ENCODE measurements around the gene BFAR.
"Not testable (repeated sequence)": the region's sequence is repeated elsewhere in the genome, so short reads cannot be mapped to it uniquely, and the experiment has no call there.

Gene BFAR

DNA sequence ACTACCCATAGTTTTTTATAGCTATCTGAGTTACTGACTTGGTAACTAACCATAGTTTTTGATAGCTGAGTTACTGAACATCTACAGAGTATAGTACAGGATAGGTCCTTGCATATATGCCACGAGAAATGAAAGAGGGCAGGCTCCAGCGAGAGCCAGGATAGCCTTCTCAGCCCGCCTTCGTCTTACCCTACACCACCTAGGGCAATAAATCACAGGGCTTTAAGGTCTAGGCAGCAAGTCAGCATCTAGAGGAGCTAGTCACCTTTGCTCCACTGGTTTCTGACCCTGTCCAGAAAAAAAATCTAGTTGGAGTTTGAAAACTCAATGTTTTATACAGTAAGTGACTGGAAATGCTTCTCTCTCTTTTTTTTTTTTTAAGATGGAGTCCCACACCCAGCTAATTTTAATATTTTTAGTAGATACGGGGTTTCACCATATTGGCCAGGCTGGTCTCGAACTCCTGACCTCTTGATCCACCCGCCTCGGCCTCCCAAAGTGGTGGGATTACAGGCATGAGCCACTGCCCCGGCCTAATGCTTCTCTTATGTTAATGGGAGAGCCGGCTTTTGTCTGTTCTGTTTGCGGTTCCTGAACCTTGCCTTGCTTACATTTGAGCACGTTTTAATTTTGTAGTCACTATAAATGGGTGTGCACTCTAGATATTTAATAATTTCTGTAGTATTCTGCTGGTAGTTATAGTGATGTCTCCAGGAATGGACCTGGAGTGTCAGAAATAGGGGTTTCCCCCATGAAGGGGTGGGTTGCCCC lies 2.8 kb downstream of the BFAR start:
- no peak for DNase-seq (ENCODE audit: low read depth, low spot score)
- H3K27ac ChIP-seq: peak overlapping the region; percentile 54

DNA sequence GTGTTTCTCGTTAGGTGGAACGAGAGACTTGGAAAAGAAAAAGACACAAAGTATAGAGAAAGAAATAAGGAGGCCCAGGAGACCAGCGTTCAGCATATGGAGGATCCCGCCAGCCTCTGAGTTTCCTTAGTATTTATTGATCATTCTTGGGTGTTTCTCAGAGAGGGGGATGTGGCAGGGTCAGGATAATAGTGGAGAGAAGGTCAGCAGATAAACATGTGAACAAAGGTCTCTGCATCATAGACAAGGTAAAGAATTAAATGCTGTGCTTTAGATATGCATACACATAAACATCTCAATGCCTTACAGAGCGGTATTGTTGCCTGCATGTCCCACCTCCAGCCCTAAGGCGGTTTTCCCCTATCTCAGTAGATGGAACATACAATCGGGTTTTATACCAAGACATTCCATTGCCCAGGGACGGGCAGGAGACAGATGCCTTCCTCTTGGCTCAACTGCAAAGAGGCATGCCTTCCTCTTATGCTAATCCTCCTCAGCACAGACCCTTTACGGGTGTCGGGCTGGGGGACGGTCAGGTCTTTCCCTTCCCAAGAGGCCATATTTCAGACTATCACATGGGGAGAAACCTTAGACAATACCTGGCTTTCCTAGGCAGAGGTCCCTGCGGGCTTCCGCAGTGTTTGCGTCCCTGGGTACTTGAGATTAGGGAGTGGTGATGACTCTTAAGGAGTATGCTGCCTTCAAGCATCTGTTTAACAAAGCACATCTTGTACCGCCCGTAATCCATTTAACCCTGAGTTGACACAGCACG lies 3.6 kb downstream of the BFAR start:
- DNase-seq (ENCODE audit: low read depth, low spot score): not testable (repeated sequence)
- H3K27ac ChIP-seq: peak overlapping the region; percentile 54

DNA sequence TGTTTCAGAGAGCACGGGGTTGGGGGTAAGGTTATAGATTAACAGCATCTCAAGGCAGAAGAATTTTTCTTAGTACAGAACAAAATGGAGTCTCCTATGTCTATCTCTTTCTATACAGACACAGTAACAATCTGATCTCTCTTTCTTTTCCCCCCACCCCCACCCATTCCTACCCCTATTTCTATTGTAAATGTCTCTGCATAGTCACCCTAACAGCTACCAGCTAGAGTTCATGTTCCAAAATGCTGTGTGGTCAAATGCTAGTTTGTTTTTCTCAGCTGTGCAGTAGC lies 4.1 kb downstream of the BFAR start:
- DNase-seq (ENCODE audit: low read depth, low spot score): not testable (repeated sequence)
- peak overlapping the region; percentile 54 for H3K27ac ChIP-seq

DNA sequence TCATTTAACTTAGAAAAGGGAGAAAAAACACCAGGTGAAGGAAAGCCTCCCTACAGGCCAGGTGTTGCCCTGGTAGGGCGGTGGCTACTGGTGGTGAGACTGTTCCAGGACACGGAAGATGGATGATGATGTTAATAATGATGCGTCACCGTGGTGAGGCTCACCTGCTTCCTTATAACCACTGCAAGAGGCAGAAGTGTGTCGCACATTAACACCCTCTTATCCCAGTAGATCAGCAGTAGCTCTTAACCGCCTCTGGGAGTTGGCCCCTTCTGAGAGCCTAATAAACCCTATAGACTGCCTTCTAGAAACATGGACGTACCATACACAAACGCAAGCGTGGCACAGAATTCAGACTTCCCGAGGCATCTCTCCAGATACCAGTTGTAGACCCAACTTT lies 7.8 kb downstream of the BFAR start:
- H3K27ac ChIP-seq: peak overlapping the region; percentile 42
- DNase-seq (ENCODE audit: low read depth, low spot score): no peak

DNA sequence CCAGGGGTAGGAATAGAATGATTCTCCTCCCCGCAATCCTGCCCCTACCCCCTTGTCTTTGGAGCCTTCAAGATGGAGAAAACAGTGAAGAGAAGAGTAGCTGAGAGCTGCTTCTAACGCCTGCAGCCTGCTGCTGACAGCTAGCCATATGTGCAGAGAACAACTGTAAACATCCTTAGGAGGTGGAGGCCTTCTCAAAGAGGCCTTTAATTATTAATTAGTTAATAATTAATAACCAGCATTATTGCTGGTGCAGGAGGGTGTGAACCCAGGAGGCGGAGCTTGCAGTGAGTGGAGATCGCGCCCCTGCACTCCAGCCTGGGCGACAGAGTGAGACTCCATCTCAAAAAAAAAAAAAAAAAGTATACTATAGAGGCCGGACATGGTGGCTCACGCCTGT lies 8.5 kb downstream of the BFAR start:
- no peak for DNase-seq (ENCODE audit: low read depth, low spot score)
- H3K27ac ChIP-seq: peak overlapping the region; percentile 42

DNA sequence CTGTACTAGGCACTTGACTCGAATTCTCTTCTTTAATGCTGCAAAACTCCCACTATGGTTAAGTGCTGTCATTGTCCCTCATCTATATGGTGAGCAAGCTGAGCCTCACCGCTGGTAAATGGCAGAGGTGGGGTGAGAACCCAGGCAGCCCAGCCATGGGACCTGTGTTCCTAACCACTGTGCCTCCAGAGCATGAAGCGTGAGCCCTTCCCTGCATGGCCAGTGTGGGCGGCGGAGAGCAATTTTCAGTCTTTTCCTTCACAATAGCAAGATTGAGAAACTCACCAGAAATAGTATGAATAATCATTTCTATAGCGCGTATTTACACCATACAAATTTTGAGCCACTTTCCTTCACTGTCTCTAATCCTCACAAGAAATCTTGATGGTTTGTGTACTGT lies 9.2 kb downstream of the BFAR start:
- no peak for DNase-seq (ENCODE audit: low read depth, low spot score)
- H3K27ac ChIP-seq: no peak overlapping the region

DNA sequence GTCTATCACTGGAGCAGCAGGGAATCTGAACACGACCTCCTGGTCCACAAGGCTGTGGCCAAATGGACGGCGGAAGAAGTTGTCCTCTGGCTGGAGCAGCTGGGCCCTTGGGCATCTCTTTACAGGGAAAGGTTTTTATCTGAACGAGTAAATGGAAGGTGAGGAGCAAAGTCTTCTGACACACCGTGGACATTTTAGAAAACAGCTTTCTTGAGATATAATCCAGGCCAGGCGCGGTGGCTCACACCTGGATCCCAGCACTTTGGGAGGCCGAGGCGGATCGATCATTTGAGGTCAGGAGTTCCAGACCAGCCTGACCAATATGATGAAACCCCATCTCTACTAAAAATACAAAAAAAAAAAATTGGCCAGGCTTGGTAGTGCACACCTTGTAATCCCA lies 17.1 kb downstream of the BFAR start:
- H3K27ac ChIP-seq: peak overlapping the region; percentile 52
- DNase-seq (ENCODE audit: low read depth, low spot score): no peak

DNA sequence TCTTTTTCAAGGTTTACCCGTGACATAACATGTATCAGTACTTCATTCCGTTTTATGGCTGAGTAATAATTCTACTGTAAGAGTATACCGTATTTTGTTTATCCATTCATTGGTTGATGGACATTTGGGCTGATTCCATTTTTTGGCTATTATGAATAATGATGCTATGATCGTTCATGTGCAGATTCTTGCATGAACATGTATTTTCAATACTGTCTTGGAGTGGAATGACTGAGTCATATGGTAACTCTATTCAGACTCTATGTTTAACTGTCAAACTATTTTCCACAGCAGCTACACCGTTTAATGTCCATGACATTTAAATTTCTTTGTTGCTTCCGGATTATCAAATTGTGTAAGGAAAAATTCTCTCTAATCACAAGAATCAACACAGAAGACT lies 17.9 kb downstream of the BFAR start:
- peak; percentile 70 for DNase-seq (ENCODE audit: low read depth, low spot score)
- peak overlapping the region; percentile 52 for H3K27ac ChIP-seq

DNA sequence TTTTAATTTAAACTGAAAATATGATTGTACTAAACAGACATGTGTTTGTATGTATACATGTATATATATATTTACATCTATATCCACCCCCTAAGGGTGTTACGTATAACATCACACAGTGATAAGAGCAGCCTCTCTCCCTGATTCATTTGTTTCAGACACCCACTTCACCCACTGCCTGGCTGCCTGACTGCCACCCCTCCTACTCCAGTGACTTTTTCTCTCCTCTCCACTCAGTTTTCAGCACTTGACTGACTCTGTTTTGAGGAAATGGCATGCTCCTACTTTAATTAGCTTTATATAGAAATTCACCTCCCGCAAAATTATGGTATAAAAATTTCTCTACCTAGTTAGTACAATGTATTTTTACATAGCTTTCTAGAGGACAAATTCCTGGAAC lies 20.0 kb downstream of the BFAR start:
- H3K27ac ChIP-seq: no peak overlapping the region
- no peak for DNase-seq (ENCODE audit: low read depth, low spot score)

DNA sequence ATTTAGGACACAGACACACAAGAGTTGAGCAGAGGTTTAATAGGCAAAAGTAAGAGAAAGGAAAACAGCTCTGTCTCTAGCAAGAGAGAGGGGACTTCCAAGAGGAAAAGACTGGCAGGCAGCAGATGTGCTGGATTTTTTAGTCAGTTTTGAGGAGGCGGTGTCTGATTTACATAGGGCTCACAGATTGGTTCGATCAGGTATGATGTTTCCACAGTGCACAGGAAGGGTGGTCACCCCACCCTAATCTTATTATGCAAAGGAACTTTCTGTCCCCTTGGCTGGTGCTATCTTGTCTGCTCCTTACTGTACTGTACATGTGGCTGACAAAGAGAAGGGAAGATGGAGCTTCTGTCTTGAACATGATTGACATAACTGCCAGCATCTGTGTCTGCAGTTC lies 25.3 kb downstream of the BFAR start:
- DNase-seq (ENCODE audit: low read depth, low spot score): no peak
- H3K27ac ChIP-seq: no peak overlapping the region

DNA sequence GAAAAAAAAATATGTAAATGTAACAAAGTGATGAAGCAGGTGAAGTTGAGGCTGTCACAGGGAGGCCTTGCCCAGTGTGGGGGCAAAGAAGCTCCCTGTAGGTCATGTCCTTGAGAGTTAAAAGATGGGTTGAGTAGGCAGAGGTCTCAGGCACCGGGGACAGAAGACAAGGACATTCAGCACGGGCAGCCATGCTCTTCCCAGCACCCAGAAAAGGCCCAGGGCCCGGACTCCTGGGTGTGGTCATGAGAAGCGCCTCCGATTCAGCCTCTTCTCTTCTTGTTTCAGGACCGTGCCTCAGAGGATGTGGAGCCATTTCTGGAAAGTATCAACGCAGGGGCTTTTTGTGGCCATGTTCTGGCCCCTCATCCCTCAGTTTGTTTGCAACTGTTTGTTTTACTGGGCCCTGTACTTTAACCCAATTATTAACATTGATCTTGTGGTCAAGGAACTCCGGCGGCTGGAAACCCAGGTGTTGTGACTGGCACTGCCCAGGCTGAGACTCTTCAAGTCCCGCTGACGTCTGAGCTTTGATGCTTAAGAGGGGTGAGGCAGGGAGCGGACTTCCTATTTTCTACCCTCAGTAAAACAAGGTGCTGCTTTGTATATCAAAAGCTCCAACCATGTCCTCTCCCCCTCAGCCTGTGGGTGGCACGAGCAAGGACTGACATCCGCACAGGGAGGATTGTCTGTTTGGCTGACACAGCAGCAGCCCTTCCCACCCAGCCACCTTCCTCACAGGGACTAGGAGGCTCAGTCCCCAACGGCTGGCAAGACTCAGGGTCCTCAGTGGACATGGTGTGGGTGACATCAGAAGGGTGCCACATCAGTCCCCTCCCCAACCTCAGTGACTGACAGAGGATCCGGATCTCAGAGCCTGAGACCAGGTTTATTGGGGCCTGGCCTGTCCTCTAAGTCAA lies 34.9 kb downstream of the BFAR start:
- no peak overlapping the region for H3K27ac ChIP-seq
- DNase-seq (ENCODE audit: low read depth, low spot score): no peak

DNA sequence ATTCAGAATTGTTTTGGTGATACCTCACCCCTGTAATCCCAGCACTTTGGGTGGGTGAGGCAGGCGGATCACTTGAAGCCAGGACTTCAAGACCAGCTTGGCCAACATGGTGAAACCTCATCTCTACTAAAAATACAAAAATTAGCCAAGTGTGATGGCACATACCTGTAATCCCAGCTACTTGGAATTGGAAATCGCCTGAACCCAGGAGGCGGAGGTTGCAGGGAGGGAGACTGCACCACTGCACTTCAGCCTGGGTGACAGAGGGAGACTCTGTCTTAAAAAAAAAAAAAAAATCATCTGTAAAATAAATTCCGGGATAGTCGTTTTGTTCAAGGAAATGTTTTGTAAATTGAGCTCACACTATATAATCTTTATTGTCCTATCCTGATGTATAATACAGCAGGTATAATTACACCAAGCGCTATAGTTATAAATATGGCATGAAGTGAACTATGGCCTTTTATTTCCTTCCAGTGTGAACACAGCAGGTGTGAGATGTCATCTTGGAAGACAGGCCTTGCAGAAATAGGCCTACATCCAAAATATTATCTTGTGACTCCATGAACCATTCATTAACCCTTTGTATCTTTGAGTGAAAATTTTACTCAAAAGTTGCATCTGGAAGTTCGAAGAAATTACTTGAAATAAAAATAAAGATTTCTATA lies 35.9 kb downstream of the BFAR start:
- H3K27ac ChIP-seq: no peak overlapping the region
- DNase-seq (ENCODE audit: low read depth, low spot score): no peak

DNA sequence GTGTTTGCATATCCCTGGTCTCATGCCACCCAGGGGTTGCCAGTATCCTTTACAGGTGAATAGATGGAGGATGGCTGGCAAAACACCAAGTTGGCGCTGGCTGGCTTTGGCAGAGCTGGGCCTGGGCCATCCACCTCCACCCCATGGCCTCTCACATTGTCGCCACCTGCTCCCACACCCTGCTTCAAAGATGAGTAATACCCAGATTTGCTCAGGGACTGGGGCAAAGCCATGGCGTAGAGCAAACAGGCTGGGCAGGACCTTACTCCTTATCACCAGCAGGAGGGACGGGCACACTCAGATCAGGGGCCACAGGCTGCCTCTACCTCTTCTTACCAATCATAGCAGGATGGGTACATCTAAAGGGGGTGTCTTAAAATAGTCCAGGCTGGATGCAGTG lies 37.0 kb downstream of the BFAR start:
- DNase-seq (ENCODE audit: low read depth, low spot score): no peak
- no peak overlapping the region for H3K27ac ChIP-seq

DNA sequence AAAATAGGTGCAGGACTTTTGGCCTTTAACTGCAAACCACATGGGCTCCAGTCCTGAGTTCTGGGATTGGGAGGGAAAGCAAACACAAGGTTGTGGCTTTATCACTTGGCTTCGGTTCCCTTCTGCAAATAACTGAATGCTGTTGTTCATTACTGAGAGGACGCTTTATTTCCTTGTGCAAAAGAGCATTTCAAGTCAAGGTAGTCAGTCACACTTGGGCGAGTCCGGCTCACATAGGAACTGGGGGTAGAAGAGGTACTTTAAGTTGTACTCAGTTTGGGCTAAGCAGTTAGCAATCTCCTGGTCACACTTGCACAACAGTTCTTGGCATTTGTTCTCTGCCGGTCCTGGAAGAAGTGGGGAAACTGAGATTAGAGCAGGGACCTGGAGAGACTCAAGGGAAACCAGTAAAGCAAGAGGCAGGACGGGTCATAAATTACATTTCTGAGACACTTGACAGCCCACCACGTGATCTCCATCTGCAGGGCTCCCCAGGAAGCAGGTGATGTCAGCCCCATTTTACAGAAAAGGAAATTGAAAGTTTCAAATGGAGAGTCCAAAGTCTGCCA lies 39.7 kb downstream of the BFAR start:
- no peak overlapping the region for H3K27ac ChIP-seq
- no peak for DNase-seq (ENCODE audit: low read depth, low spot score)

DNA sequence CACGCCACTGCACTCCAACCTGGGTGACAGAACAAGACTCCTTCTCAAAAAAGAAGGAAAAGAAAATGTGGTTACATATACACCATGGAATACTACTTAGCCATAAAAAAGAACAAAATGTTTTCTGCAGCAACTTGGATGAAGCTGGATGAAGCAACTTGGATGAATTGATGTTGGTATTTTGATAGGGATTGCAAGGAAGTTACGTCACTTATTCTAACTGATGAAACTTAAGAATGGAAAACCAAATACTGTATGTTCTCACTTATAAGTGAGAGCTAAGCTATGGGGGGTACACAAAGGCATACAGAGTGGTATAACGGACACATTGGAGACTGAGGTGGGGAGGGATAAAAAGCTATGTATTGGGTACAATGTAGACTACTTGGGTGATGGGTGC lies 43.9 kb downstream of the BFAR start:
- no peak for DNase-seq (ENCODE audit: low read depth, low spot score)
- H3K27ac ChIP-seq: no peak overlapping the region

DNA sequence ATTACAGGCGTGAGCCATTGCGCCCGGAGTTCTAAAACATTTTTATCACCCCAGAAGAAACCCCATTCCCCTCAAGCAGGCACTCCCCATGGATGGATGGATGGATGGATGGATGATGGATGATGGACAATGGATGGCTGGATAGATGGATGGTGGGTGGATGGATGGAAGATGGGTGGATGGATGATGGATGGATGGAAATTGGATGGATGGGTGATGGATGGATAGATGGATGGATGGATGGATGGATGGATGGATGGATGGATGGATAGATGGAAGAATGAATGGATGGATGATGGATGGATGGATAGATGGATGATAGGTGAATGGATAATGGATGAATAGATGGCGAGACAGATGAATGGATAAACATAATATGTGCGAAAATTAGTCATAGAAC lies 44.9 kb downstream of the BFAR start:
- DNase-seq (ENCODE audit: low read depth, low spot score): no peak
- H3K27ac ChIP-seq: no peak overlapping the region

DNA sequence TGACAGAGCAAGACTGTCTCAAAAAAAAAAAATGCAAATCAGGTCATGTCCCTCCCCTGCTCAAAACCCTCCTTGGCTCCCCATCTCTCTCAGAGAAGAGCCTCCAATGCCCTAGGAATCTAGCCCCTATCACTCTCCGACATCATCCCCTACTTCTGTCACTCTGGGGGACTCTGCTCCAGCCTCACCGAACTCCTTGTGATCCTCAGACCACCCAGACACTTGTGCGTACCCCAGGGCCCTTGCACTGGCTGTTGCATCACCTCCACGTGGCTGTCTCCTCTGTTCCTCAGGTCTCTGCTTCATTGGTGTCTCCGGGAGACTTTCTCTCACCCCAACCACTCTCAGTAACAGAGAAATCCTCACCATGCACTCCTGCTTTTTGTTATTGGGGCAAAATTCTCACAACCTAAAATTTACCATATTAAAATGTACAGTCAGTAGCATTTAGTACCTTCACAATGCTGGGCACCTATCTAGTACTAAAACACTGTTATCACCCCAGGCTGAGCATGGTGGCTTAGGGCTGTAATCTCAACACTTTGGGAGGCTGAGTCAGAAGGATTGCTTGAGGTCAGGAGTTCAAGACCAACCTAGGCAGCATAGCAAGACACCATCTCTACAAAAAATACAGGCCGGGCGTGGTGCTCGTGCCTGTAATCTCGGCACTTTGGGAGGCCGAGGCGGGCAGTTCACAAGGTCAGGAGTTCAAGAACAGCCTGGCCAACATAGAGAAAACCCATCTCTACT lies 46.2 kb downstream of the BFAR start:
- no peak overlapping the region for H3K27ac ChIP-seq
- DNase-seq (ENCODE audit: low read depth, low spot score): no peak

DNA sequence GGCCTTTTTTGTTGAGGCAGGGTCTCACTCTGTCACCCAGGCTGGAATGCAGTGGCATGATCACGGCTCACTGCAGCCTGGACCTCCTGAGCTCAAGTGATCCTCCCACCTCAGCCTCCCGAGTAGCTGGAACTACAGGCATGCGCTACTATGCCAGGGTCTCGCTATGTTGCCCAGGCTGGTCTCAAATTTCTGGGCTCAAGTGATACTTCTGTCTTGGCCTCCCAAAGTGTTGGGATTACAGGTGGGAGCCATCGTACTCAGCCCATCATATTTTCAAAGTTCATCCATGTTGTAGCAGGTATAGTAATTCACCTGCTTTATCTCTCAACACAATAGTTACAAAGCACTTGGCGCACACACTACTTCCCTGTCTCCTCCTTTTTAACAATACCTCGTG lies 47.6 kb downstream of the BFAR start:
- not testable (repeated sequence) for H3K27ac ChIP-seq; DNase-seq (ENCODE audit: low read depth, low spot score)

DNA sequence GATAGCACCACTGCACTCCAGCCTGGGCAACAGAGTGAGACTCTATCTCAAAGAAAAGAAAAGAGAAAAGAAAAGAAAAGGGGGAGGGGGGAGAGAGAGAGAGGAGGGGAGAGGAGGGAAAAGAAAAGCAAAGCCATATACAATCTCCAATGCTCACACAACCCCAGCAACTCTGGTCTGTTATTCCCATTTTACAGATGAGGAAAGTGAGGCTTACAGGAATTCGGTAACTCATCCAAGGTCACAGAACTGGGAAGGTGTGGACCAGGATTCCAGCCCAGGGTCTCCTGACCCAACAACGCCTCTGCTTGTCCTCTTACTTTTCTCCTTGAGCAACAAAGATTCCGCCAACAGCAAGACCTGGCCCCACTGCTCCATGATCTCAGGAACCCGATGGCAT lies 48.4 kb downstream of the BFAR start:
- H3K27ac ChIP-seq: no peak overlapping the region
- no peak for DNase-seq (ENCODE audit: low read depth, low spot score)
